ENCODE results near the gene MAGI1.

- TF ChIP-seq CTCF (IDR thresholded peaks at IDR 0.05): no peak
- TF ChIP-seq POLR2A (IDR thresholded peaks at IDR 0.05): no peak
Measured at GRCh38 chr3:65433480-65433879, 605.2 kb downstream of the MAGI1 start.

Data from lower leg skin (tissue), 3 donors.